K562 (cell line): Measurements from ENCODE around the gene STK4. TPM values are rescaled to one million over a fixed set of nuclear protein-coding genes. Genes with fewer than 3 reads are reported as not detected.

Experiments used
- ATAC-seq: fragments of 200-7000 bp; cut with Tn5 transposase; 3 replicates; pipeline ENCODE4 v1.9.1; 2020; ENCODE audit warnings: moderate library complexity
- BruUV-seq: library from RNA; stranded (reverse); fragments of 400-500 nt; replicated peaks from 2 replicates; lab custom pipeline; 2021; lab: Mats Ljungman, UMichigan
- CTCF ChIA-PET: fragments of 300-600 bp; formaldehyde crosslinking; extraction: SDS; loops from one replicate; lab custom pipeline; 2021; ENCODE audit warnings: low intra/inter-chr PET ratio; lab: Yijun Ruan, JAX
- POLR2A ChIA-PET: fragments of 300-600, 350-650 bp; sonication (Branson Sonifier 250); formaldehyde crosslinking; extraction: SDS; loops from one replicate; lab custom pipeline; 2021; ENCODE audit warnings: antibody characterized with exemption, inconsistent platforms; lab: Yijun Ruan, JAX
- DNase-seq, 4 experiments: peaks; one replicate each; pipeline versions ENCODE4 v3.0.0 to v3.0.0-alpha.2; 2011 to 2018; ENCODE audit warnings: low spot score in 3 of 4, mixed read lengths in 3 of 4; ENCODE audit errors: extremely low read depth in 1 of 4
- FAIRE-seq: peaks from 2 replicates; lab custom pipeline; 2011; peaks lifted over from hg19 to GRCh38; lab: Jason Lieb, UNC
- H2AFZ ChIP-seq: 2 replicates; pipeline ENCODE4 v1.6.0; 2011; ENCODE audit warnings: low read depth, low read length, control low read depth, inconsistent platforms
- H3K27ac ChIP-seq: fragments of 200-600 bp; 3 replicates; pipeline ENCODE4 v1.8.0; 2011; ENCODE audit warnings: low read depth, mild to moderate bottlenecking, control low read depth, inconsistent platforms, low read length, moderate library complexity, mixed read lengths; ENCODE audit errors: extremely low read depth
- H3K27me3 ChIP-seq, 2 experiments: fragments of 300-600 bp in 1 of 2; 2 replicates in 1 of 2; 3 replicates in 1 of 2; pipeline versions ENCODE4 v1.6.0 to v1.8.0; 2011; ENCODE audit warnings: inconsistent platforms in 2 of 2, low read length in 2 of 2, mild to moderate bottlenecking in 1 of 2, mixed read lengths in 1 of 2, moderate library complexity in 1 of 2; ENCODE audit not compliant: control insufficient read depth in 2 of 2, insufficient read depth in 2 of 2
- H3K36me3 ChIP-seq: fragments of 300-600 bp; 3 replicates; pipeline ENCODE4 v1.8.0; 2011; ENCODE audit warnings: mild to moderate bottlenecking, low read length, inconsistent platforms; ENCODE audit not compliant: control insufficient read depth, insufficient read depth
- H3K4me1 ChIP-seq, 2 experiments: fragments of 200-600 bp in 1 of 2; replicated peaks in 1 of 2; 2 replicates in 1 of 2; 3 replicates in 1 of 2; pipeline versions ENCODE4 v1.5.1 to v1.8.0; 2011; ENCODE audit warnings: inconsistent platforms in 2 of 2, low read length in 2 of 2, mild to moderate bottlenecking in 1 of 2, mixed read lengths in 1 of 2, moderate library complexity in 1 of 2; ENCODE audit not compliant: control insufficient read depth in 2 of 2, insufficient read depth in 2 of 2
- H3K4me2 ChIP-seq: 2 replicates; pipeline ENCODE4 v1.6.1; 2011; ENCODE audit warnings: low read length, control low read depth, inconsistent platforms, mixed read lengths; ENCODE audit not compliant: insufficient read depth
- H3K4me3 ChIP-seq: fragments of 200-600 bp; sonication (generic), shearing (Covaris generic); 2 replicates; pipeline ENCODE4 v1.5.1; 2016; ENCODE audit warnings: control low read depth, inconsistent platforms
- H3K79me2 ChIP-seq: fragments of 200-600 bp; 3 replicates; pipeline ENCODE4 v1.8.0; 2011; ENCODE audit warnings: low read length, inconsistent platforms; ENCODE audit not compliant: control insufficient read depth, insufficient read depth
- H3K9ac ChIP-seq, 2 experiments: 2 replicates each; pipeline versions ENCODE4 v1.6.0 to v1.6.1; 2011; ENCODE audit warnings: low read depth in 2 of 2, low read length in 2 of 2, control low read depth in 1 of 2, inconsistent platforms in 1 of 2, mild to moderate bottlenecking in 1 of 2, mixed read lengths in 1 of 2; ENCODE audit not compliant: insufficient read depth in 1 of 2
- H3K9me1 ChIP-seq: one replicate; pipeline ENCODE4 v1.6.0; 2011; ENCODE audit warnings: inconsistent platforms, mild to moderate bottlenecking, low read length, moderate library complexity; ENCODE audit not compliant: control insufficient read depth, insufficient read depth
- H3K9me3 ChIP-seq: replicated peaks from 2 replicates; pipeline ENCODE4 v1.5.1; 2011; ENCODE audit warnings: low read depth, low read length, inconsistent platforms; ENCODE audit not compliant: control insufficient read depth, insufficient read depth
- H4K20me1 ChIP-seq: replicated peaks from 2 replicates; pipeline ENCODE4 v1.6.1; 2011; ENCODE audit warnings: low read length, inconsistent platforms, mixed read lengths; ENCODE audit not compliant: control insufficient read depth, insufficient read depth
- FOXJ2 ChIP-seq: fragments of 200-800 bp; sonication (Bioruptor generic); IDR thresholded peaks from 2 replicates; pipeline ENCODE4 v1.6.1; 2016; ENCODE audit warnings: missing genetic modification characterization, missing compliant biosample characterization
- KLF1 ChIP-seq: fragments of 450-650 bp; IDR thresholded peaks from 2 replicates; pipeline ENCODE4 v1.6.1; 2016; ENCODE audit warnings: missing genetic modification characterization, missing compliant biosample characterization
- NCOA4 ChIP-seq: fragments of 450-650 bp; IDR thresholded peaks from 2 replicates; pipeline ENCODE4 v1.6.1; 2018; ENCODE audit warnings: mild to moderate bottlenecking; ENCODE audit not compliant: partially characterized antibody
- PRMT5 ChIP-seq: sonication (generic); formaldehyde crosslinking; IDR thresholded peaks from 2 replicates; pipeline ENCODE4 v1.5.0; 2020; ENCODE audit warnings: missing genetic modification reagents
- SIRT6 ChIP-seq: IDR thresholded peaks from one replicate; pipeline ENCODE4 v1.6.1; 2012; ENCODE audit warnings: low read depth, mild to moderate bottlenecking, control low read depth, inconsistent platforms, low read length, moderate library complexity
- ZBTB40 ChIP-seq, 2 experiments: fragments of 450-650 bp in 1 of 2; sonication (generic) in 1 of 2; formaldehyde crosslinking in 1 of 2; IDR thresholded peaks; 2 replicates each; pipeline versions ENCODE4 v1.7.1 to v1.9.0; 2016 to 2022; ENCODE audit warnings: inconsistent platforms in 1 of 2, mild to moderate bottlenecking in 1 of 2, missing genetic modification reagents in 1 of 2
- WGBS: fragments of 100-300 bp; shearing (Covaris generic); methylation state at CpG from one replicate; pipeline ENCODE4 v1.1.6; 2016; ENCODE audit warnings: low coverage, mixed read lengths; ENCODE audit not compliant: insufficient coverage; ENCODE audit errors: missing lambda C conversion rate; 5-methylcytosine and 5-hydroxymethylcytosine counted together
- in situ Hi-C: fragments of 300-500 bp; cut with MboI; formaldehyde crosslinking; loops from 4 replicates; pipeline ENCODE4 v1.15.0; 2018; ENCODE audit warnings: inconsistent platforms, mixed read lengths
- intact Hi-C: fragments of 100-400 bp; cut with micrococcal nuclease; formaldehyde crosslinking; loops from 2 replicates; pipeline ENCODE4 v1.14.2; 2022
- polyA plus RNA-seq, 8 experiments: library from polyadenylated mRNA; depleted of rRNA in 4 of 8; stranded (reverse) in 5 of 8; unstranded in 3 of 8; fragments of >200 nt; fragmentation: Nextera tagmentation in 2 of 8; fragmentation: Illumina TruSeq in 1 of 8; extraction: Ambion mirVana in 2 of 8; extraction: Trizol in 1 of 8; gene quantifications; 2 replicates each; pipeline versions ENCODE4 v1.2.1 to v1.2.3, GENCODE V29; 2011 to 2014; ENCODE audit warnings: inconsistent platforms in 1 of 8, missing spikeins in 1 of 8
- total RNA-seq, 7 experiments: library from RNA; depleted of rRNA in 6 of 7; stranded (reverse); fragments of >200 nt in 6 of 7; fragmentation: Illumina TruSeq in 2 of 7; extraction: Trizol in 2 of 7; gene quantifications; 2 replicates each; pipeline versions ENCODE4 v1.2.1 to v1.2.3, GENCODE V29; 2011 to 2021; ENCODE audit warnings: low replicate concordance in 1 of 7

The STK4 gene
- total and polyA plus RNA-seq, 9 of the 15 experiments (the other 6 are each of a cell fraction or from before 2014, with no cell fraction given), result 11.9 to 30.6 (median 22.2) TPM

- no peak overlapping the region for H3K9ac ChIP-seq
- TF ChIP-seq FOXJ2 (tag) (no peak), NCOA4 (no peak), SIRT6 (no peak), PRMT5 (CRISPR knock-in tag) (no peak), KLF1 (no peak)
- ChIA-PET CTCF (no interaction called here), POLR2A (interaction anchor here (2.0 kb wide), 1 partner anchor 8 kb away, joined by 9 read pairs; no protein-coding TSS in a partner anchor)
- H3K4me3 ChIP-seq, result no peak overlapping the region
- no peaks in the 10 kb centered on the region; the same call in 2 of the 3 replicates for H3K36me3 ChIP-seq
- H4K20me1 ChIP-seq, result no peaks in the 10 kb centered on the region
- H3K27me3 ChIP-seq, result no peaks in the 10 kb centered on the region
- H2AFZ ChIP-seq, result no peak overlapping the region
- H3K27ac ChIP-seq, result no peak overlapping the region
- no peaks in the 10 kb centered on the region for H3K9me1 ChIP-seq
- H3K4me2 ChIP-seq, result no peak overlapping the region
- FAIRE-seq, result no peak
- intact Hi-C loops (no loop called here), in situ Hi-C loops (no loop called here)
- H3K9me3 ChIP-seq, result no peaks in the 10 kb centered on the region
- no peaks in the 10 kb centered on the region for H3K79me2 ChIP-seq
- no peak for DNase-seq
- 100% methylated on average over 1 of the region's 1 CpG for WGBS
- H3K4me1 ChIP-seq, result peaks cover 0 to 15% of the 10 kb centered on the region in 2 experiments; a peak in 3 of 5 replicates
- no TSS peak for BruUV-seq
- ATAC-seq, result peak; percentile 54
Observed at GRCh38 chr20:45037050-45037449, 70.7 kb downstream of the STK4 start.

- peaks cover 0 to 15% of the 10 kb centered on the region in 2 experiments; a peak in 3 of 5 replicates for H3K4me1 ChIP-seq
- H2AFZ ChIP-seq, result no peak overlapping the region
- no peaks in the 10 kb centered on the region for H3K27me3 ChIP-seq
- H3K9me1 ChIP-seq, result no peaks in the 10 kb centered on the region
- no peaks in the 10 kb centered on the region; the same call in 2 of the 3 replicates for H3K36me3 ChIP-seq
- FAIRE-seq (no peak), DNase-seq (no peak), ATAC-seq (no peak)
- POLR2A ChIA-PET, result interaction anchor here (0.6 to 2.0 kb wide), 2 partner anchors 8 to 70 kb away, joined by 3 to 9 read pairs; no protein-coding TSS in a partner anchor
- no peak overlapping the region for H3K9ac ChIP-seq
- H3K4me2 ChIP-seq, result no peak overlapping the region
- WGBS, result 86% methylated on average over 2 of the region's 2 CpGs
- H3K4me3 ChIP-seq, result no peak overlapping the region
- BruUV-seq, result no TSS peak
- H3K27ac ChIP-seq, result no peak overlapping the region
- H3K79me2 ChIP-seq, result no peaks in the 10 kb centered on the region
- in situ Hi-C loops, result no loop called here
- no peaks in the 10 kb centered on the region for H3K9me3 ChIP-seq
- H4K20me1 ChIP-seq, result no peaks in the 10 kb centered on the region
- intact Hi-C loops, result no loop called here
- CTCF ChIA-PET, result no interaction called here
- 0 out of 2 replicates have a peak, but pooled peaks have one; percentile 28 for TF ChIP-seq ZBTB40 (IDR thresholded peaks at IDR 0.05)
- TF ChIP-seq ZBTB40 (CRISPR knock-in tag; IDR thresholded peaks at IDR 0.05), result no peak
Observed at GRCh38 chr20:45037635-45038034, 71.3 kb downstream of the STK4 start.
